ENCODE results near the gene CCDC93. TPM values are rescaled to one million over a fixed set of nuclear protein-coding genes. Genes with fewer than 3 reads are reported as not detected.

Gene CCDC93
- total RNA-seq, 1 experiment from 2014 or later = 31.5 TPM

DNA sequence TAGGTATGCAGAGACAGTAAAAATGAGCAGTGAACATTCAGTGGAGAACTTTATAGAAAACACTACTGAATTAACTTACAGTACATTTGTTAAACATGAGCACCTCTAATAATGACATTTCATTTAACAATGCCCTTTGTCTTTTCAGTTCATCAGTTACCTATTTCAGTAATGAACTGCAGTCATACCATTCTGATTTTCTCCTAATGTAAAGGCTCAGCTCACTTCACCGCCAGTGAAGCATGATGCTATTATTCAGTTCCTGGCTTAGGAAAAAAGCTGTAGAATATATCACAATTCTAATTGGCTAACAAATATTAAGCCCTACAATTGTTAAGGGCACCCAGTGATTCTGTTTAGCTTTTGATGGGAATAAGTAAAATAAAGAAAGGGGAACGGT is 37.1 kb upstream of the CCDC93 start:
- H3K4me1 ChIP-seq (ENCODE audit: control insufficient read depth, insufficient read depth, low read length) = 0 out of 2 replicates have a peak, but pooled peaks cover 2% of the 10 kb centered on the region
- in situ Hi-C loops (cut with HindIII; ENCODE audit: low pct_unique_long_range_greater_than_20kb, low sequenced_read_pairs) = no loop called here

DNA sequence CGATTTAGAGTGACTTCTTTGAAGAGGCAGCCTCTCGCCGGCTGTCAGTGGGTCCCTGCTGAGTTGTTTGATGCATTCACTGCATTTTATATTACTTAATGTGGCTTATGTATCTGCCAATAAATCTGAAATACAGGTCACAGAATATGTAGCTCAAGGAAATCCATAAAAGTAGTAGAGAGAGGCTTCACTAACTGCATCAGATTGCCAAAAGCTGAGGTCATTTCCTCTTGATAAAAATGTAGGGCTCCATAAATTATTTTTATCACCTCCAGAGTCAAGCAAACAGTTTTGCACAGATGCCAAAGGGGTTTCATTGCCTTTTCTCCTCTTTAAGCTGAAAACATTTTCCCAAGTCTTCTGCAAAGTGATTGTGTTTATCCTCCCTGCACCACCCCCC is 36.5 kb upstream of the CCDC93 start:
- DNase-seq (ENCODE audit: low read depth, low spot score) = no peak
- Histone ChIP-seq H3K27me3 (ENCODE audit: control insufficient read depth, insufficient read depth, low read length) (peaks cover 16% of the 10 kb centered on the region; the same call in 1 of the 2 replicates), H3K4me1 (ENCODE audit: control insufficient read depth, insufficient read depth, low read length) (0 out of 2 replicates have a peak, but pooled peaks cover 2% of the 10 kb centered on the region), H3K9me3 (ENCODE audit: control insufficient read depth, insufficient read depth, low read depth, low read length) (no peaks in the 10 kb centered on the region), H3K4me3 (ENCODE audit: low read depth in 2 of 2, low read length in 2 of 2) (no peak overlapping the region), H3K36me3 (ENCODE audit: control insufficient read depth, insufficient read depth, low read length) (no peaks in the 10 kb centered on the region), H3K27ac (ENCODE audit: low read length) (no peak overlapping the region)
- intact Hi-C loops (cut with micrococcal nuclease; ENCODE audit: unreplicated experiment) (no loop called here), in situ Hi-C loops (cut with HindIII; ENCODE audit: low pct_unique_long_range_greater_than_20kb, low sequenced_read_pairs) (no loop called here)
- ChIA-PET POLR2A (no interaction called here), CTCF (no interaction called here)
- BruUV-seq (replicated peaks) = no TSS peak
- TF ChIP-seq, protein P1, sequence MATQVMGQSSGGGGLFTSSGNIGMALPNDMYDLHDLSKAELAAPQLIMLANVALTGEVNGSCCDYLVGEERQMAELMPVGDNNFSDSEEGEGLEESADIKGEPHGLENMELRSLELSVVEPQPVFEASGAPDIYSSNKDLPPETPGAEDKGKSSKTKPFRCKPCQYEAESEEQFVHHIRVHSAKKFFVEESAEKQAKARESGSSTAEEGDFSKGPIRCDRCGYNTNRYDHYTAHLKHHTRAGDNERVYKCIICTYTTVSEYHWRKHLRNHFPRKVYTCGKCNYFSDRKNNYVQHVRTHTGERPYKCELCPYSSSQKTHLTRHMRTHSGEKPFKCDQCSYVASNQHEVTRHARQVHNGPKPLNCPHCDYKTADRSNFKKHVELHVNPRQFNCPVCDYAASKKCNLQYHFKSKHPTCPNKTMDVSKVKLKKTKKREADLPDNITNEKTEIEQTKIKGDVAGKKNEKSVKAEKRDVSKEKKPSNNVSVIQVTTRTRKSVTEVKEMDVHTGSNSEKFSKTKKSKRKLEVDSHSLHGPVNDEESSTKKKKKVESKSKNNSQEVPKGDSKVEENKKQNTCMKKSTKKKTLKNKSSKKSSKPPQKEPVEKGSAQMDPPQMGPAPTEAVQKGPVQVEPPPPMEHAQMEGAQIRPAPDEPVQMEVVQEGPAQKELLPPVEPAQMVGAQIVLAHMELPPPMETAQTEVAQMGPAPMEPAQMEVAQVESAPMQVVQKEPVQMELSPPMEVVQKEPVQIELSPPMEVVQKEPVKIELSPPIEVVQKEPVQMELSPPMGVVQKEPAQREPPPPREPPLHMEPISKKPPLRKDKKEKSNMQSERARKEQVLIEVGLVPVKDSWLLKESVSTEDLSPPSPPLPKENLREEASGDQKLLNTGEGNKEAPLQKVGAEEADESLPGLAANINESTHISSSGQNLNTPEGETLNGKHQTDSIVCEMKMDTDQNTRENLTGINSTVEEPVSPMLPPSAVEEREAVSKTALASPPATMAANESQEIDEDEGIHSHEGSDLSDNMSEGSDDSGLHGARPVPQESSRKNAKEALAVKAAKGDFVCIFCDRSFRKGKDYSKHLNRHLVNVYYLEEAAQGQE (IDR thresholded peaks at IDR 0.05; ENCODE audit: insufficient read depth in 1 of 2, low read depth in 2 of 2, low read length in 1 of 2) = no peak
- ATAC-seq = no peak

More for the DNA sequence above, 37.1 kb upstream of the CCDC93 start:
- ChIA-PET CTCF (interaction anchor here (0.6 kb wide), 1 partner anchor 195 kb away, joined by 4 read pairs; no protein-coding TSS in a partner anchor), POLR2A (interaction anchor here (0.6 kb wide), 1 partner anchor 21 kb away, joined by 5 read pairs; no protein-coding TSS in a partner anchor)
- no peaks in the 10 kb centered on the region for H3K9me3 ChIP-seq (ENCODE audit: control insufficient read depth, insufficient read depth, low read depth, low read length)
- intact Hi-C loops (cut with micrococcal nuclease; ENCODE audit: unreplicated experiment) = no loop called here
- H3K27ac ChIP-seq (ENCODE audit: low read length) = no peak overlapping the region
- no peaks in the 10 kb centered on the region for H3K36me3 ChIP-seq (ENCODE audit: control insufficient read depth, insufficient read depth, low read length)
- no TSS peak for BruUV-seq (replicated peaks)
- ATAC-seq (no peak), DNase-seq (ENCODE audit: low read depth, low spot score) (no peak)
- no peak overlapping the region for H3K4me3 ChIP-seq (ENCODE audit: low read depth in 2 of 2, low read length in 2 of 2)
- TF ChIP-seq TCF7L2 (IDR thresholded peaks at IDR 0.05; ENCODE audit: low read depth, low read length) = no peak
- peaks cover 16% of the 10 kb centered on the region; the same call in 1 of the 2 replicates for H3K27me3 ChIP-seq (ENCODE audit: control insufficient read depth, insufficient read depth, low read length)

DNA sequence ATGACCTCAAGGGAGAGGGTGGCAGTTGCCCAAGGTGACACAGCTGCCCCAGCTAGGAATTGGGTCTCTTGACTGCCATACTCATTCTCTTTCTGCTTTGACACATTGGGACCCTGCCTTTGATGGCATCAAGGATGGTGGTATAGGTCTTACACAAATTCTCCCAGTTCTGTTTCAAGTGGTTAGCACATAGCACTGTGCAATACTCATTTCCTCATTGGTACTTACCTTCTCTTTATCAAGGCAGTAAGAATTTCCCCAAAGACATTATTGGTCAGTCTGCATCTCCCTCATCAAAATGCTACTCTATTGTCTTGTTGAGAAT is 35.9 kb upstream of the CCDC93 start:
- in situ Hi-C loops (cut with HindIII; ENCODE audit: low pct_unique_long_range_greater_than_20kb, low sequenced_read_pairs) = no loop called here

More for the DNA sequence above, 35.9 kb upstream of the CCDC93 start:
- intact Hi-C loops (cut with micrococcal nuclease; ENCODE audit: unreplicated experiment) = loop anchor here (5.0 to 10.0 kb wide), 4 partner anchors 138 to 813 kb away; no protein-coding TSS in a partner anchor
- no peak overlapping the region for H3K27ac ChIP-seq (ENCODE audit: low read length)
- H3K36me3 ChIP-seq (ENCODE audit: control insufficient read depth, insufficient read depth, low read length) = no peaks in the 10 kb centered on the region
- DNase-seq (ENCODE audit: low read depth, low spot score) (no peak), ATAC-seq (no peak)
- no peaks in the 10 kb centered on the region for H3K9me3 ChIP-seq (ENCODE audit: control insufficient read depth, insufficient read depth, low read depth, low read length)
- H3K27me3 ChIP-seq (ENCODE audit: control insufficient read depth, insufficient read depth, low read length) = peaks cover 16% of the 10 kb centered on the region; the same call in 1 of the 2 replicates
- H3K4me1 ChIP-seq (ENCODE audit: control insufficient read depth, insufficient read depth, low read length) = 0 out of 2 replicates have a peak, but pooled peaks cover 2% of the 10 kb centered on the region
- no TSS peak for BruUV-seq (replicated peaks)
- ChIA-PET CTCF (no interaction called here), POLR2A (no interaction called here)
- TF ChIP-seq SIN3A (IDR thresholded peaks at IDR 0.05; ENCODE audit: borderline replicate concordance, insufficient read depth, low read depth, low read length) (no peak), POLR2AphosphoS5 (IDR thresholded peaks at IDR 0.05; ENCODE audit: low read depth, low read length) (no peak), TCF7L2 (IDR thresholded peaks at IDR 0.05; ENCODE audit: low read depth, low read length) (no peak)
- TF ChIP-seq, protein P2, sequence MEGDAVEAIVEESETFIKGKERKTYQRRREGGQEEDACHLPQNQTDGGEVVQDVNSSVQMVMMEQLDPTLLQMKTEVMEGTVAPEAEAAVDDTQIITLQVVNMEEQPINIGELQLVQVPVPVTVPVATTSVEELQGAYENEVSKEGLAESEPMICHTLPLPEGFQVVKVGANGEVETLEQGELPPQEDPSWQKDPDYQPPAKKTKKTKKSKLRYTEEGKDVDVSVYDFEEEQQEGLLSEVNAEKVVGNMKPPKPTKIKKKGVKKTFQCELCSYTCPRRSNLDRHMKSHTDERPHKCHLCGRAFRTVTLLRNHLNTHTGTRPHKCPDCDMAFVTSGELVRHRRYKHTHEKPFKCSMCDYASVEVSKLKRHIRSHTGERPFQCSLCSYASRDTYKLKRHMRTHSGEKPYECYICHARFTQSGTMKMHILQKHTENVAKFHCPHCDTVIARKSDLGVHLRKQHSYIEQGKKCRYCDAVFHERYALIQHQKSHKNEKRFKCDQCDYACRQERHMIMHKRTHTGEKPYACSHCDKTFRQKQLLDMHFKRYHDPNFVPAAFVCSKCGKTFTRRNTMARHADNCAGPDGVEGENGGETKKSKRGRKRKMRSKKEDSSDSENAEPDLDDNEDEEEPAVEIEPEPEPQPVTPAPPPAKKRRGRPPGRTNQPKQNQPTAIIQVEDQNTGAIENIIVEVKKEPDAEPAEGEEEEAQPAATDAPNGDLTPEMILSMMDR (IDR thresholded peaks at IDR 0.05) = no peak
- no peak overlapping the region for H3K4me3 ChIP-seq (ENCODE audit: low read depth in 2 of 2, low read length in 2 of 2)
